Islet precursor cell (in vitro differentiated cells): ENCODE data around the gene GAD1.

Experiments
- DNase-seq: peaks from one replicate; pipeline ENCODE4 v3.0.0-alpha.2; 2018

GAD1 gene

GRCh38 chr2:170897108-170897507 is 80.4 kb downstream of the GAD1 start:
- no peak for DNase-seq

DNA sequence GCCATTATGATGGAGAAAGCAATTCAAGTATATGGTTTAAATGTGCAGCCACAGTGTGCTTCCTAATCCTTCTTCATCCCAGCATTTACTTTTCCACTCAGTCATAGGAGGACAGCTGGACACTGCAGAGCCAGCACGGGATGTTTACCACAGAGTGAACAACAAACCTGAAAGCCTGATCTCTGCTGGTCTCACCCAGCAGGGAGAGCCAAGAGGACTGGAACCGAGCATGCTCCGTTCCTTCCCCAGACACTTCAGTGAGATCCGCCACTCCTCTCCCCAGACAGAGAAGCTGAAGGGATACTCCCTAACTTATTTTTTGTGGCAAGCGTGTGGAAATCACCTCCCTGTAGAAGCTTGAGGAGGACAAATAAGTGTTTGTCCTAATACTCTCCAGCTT is 89.2 kb downstream of the GAD1 start:
- no peak for DNase-seq
